HG02763 (cell line): ENCODE results near the gene TYW1.
"Not testable (repeated sequence)": the region's sequence is repeated elsewhere in the genome, so short reads cannot be mapped to it uniquely, and the experiment has no call there.

Source experiments
- ATAC-seq: cut with Tn5 transposase; IDR thresholded peaks from one replicate; pipeline ENCODE4 v1.9.1; 2021; ENCODE audit warnings: mild to moderate bottlenecking, moderate library complexity; ENCODE audit not compliant: unreplicated experiment

Gene TYW1

GRCh38 chr7:66994691-66995049, 2.0 kb upstream of the TYW1 start:
- peak; percentile 26 for ATAC-seq

- ATAC-seq, result peak; percentile 64
Observed at GRCh38 chr7:66995050-66995776, 1.4 kb upstream of the TYW1 start, which contains the start of gene SBDS. Gene SBDS (minus strand): TSS chr7:66995586. CDS start chr7:66995417, 169 bp downstream.

- not testable (repeated sequence) for ATAC-seq
Observed at GRCh38 chr7:67000601-67001258, 4.1 kb downstream of the TYW1 start.

GRCh38 chr7:67004145-67004544, 7.5 kb downstream of the TYW1 start:
- ATAC-seq, result not testable (repeated sequence)

GRCh38 chr7:67006965-67007364, 10.3 kb downstream of the TYW1 start:
- ATAC-seq, result no peak

- ATAC-seq, result no peak
Observed at GRCh38 chr7:67008260-67008659, 11.6 kb downstream of the TYW1 start.

GRCh38 chr7:67009677-67010076, 13.0 kb downstream of the TYW1 start:
- ATAC-seq, result not testable (repeated sequence)

GRCh38 chr7:67014076-67014622, 17.5 kb downstream of the TYW1 start:
- not testable (repeated sequence) for ATAC-seq

- ATAC-seq, result not testable (repeated sequence)
Observed at GRCh38 chr7:67017971-67018370, 21.3 kb downstream of the TYW1 start.

- no peak for ATAC-seq
Observed at GRCh38 chr7:67018940-67019339, 22.3 kb downstream of the TYW1 start.

- ATAC-seq, result no peak
Observed at GRCh38 chr7:67019562-67020390, 23.1 kb downstream of the TYW1 start.

GRCh38 chr7:67021260-67021659, 24.6 kb downstream of the TYW1 start:
- no peak for ATAC-seq

- ATAC-seq, result no peak
Observed at GRCh38 chr7:67022511-67022910, 25.9 kb downstream of the TYW1 start.

- not testable (repeated sequence) for ATAC-seq
Observed at GRCh38 chr7:67025459-67025858, 28.8 kb downstream of the TYW1 start.

GRCh38 chr7:67031685-67032084, 35.1 kb downstream of the TYW1 start:
- not testable (repeated sequence) for ATAC-seq

- no peak for ATAC-seq
Observed at GRCh38 chr7:67033251-67033650, 36.6 kb downstream of the TYW1 start.

GRCh38 chr7:67036432-67037395, 40.1 kb downstream of the TYW1 start:
- not testable (repeated sequence) for ATAC-seq

GRCh38 chr7:67040832-67041231, 44.2 kb downstream of the TYW1 start:
- ATAC-seq, result not testable (repeated sequence)

GRCh38 chr7:67042781-67043558, 46.3 kb downstream of the TYW1 start:
- not testable (repeated sequence) for ATAC-seq
